ENCODE data around the gene KTN1.

GRCh38 chr14:55532645-55533344 is 47.2 kb upstream of the KTN1 start:
- TF ChIP-seq CTCF (IDR thresholded peaks at IDR 0.05) (no peak), ZFX (IDR thresholded peaks at IDR 0.05; ENCODE audit: borderline replicate concordance) (no peak)

Measured in 22Rv1 (cell line).